HG02885 (cell line): ENCODE data around the gene TRPV2.
A peak's percentile ranks its signal among the peaks of the same experiment; 100 is the strongest.
"Not testable (repeated sequence)": the region's sequence is repeated elsewhere in the genome, so short reads cannot be mapped to it uniquely, and the experiment has no call there.

Experiments
- ATAC-seq: cut with Tn5 transposase; IDR thresholded peaks from one replicate; pipeline ENCODE4 v1.9.1; 2021; ENCODE audit warnings: mild to moderate bottlenecking; ENCODE audit not compliant: unreplicated experiment, poor library complexity

TRPV2 gene

GRCh38 chr17:16415031-16415924 lies at the start of gene TRPV2:
TRPV2 (plus strand) TSS chr17:16415571; CDS start chr17:16417669, 2,098 bp downstream.
- peak; percentile 55 for ATAC-seq

- ATAC-seq: no peak
Measured at GRCh38 chr17:16371742-16372141, 43.6 kb upstream of the TRPV2 start.

- ATAC-seq: no peak
Measured at GRCh38 chr17:16374146-16374938, 41.0 kb upstream of the TRPV2 start.

- no peak for ATAC-seq
Measured at GRCh38 chr17:16377941-16378341, 37.4 kb upstream of the TRPV2 start.

GRCh38 chr17:16378636-16379282 lies 36.6 kb upstream of the TRPV2 start:
- no peak for ATAC-seq

GRCh38 chr17:16379654-16380053 lies 35.7 kb upstream of the TRPV2 start:
- ATAC-seq: no peak

GRCh38 chr17:16380640-16381495 lies 34.5 kb upstream of the TRPV2 start, which contains the start of gene UBB:
UBB (plus strand) TSS chr17:16381091; CDS start chr17:16381908, 817 bp downstream.
- ATAC-seq: peak; percentile 94

GRCh38 chr17:16381496-16381820 lies 33.9 kb upstream of the TRPV2 start:
- no peak for ATAC-seq

GRCh38 chr17:16383216-16383615 lies 32.2 kb upstream of the TRPV2 start:
- no peak for ATAC-seq

GRCh38 chr17:16383772-16384287 lies 31.5 kb upstream of the TRPV2 start:
- ATAC-seq: no peak

- ATAC-seq: no peak
Measured at GRCh38 chr17:16384557-16384956, 30.8 kb upstream of the TRPV2 start.

GRCh38 chr17:16386126-16386507 lies 29.3 kb upstream of the TRPV2 start:
- ATAC-seq: not testable (repeated sequence)

- no peak for ATAC-seq
Measured at GRCh38 chr17:16391451-16391850, 23.9 kb upstream of the TRPV2 start.

- not testable (repeated sequence) for ATAC-seq
Measured at GRCh38 chr17:16392491-16392890, 22.9 kb upstream of the TRPV2 start.

- ATAC-seq: not testable (repeated sequence)
Measured at GRCh38 chr17:16395887-16396286, 19.5 kb upstream of the TRPV2 start.

GRCh38 chr17:16396693-16397092 lies 18.7 kb upstream of the TRPV2 start:
- not testable (repeated sequence) for ATAC-seq

GRCh38 chr17:16398270-16399267 lies 16.8 kb upstream of the TRPV2 start:
- ATAC-seq: no peak

- ATAC-seq: not testable (repeated sequence)
Measured at GRCh38 chr17:16403847-16404246, 11.5 kb upstream of the TRPV2 start.
